ENCODE data around the gene ARHGEF4. TPM values are rescaled to one million over a fixed set of nuclear protein-coding genes. Genes with fewer than 3 reads are reported as not detected.
"Not testable (repeated sequence)": the region's sequence is repeated elsewhere in the genome, so short reads cannot be mapped to it uniquely, and the experiment has no call there.

ARHGEF4 gene
- total and polyA plus RNA-seq, 5 donors from 2014 or later = 0.22 to 1.7 (median 0.48) TPM; not detected in 1

- Mint-ChIP-seq H3K9me3 (no peaks in the 10 kb centered on the region), H3K4me1 (no peaks in the 10 kb centered on the region), H3K27me3 (peaks cover 6% of the 10 kb centered on the region), H3K4me3 (no peak overlapping the region), H3K27ac (no peak overlapping the region), H3K36me3 (no peaks in the 10 kb centered on the region)
- Histone ChIP-seq H3K27ac (ENCODE audit: insufficient read depth, low read length, poor library complexity, severe bottlenecking) (no peak overlapping the region), H3K9me3 (ENCODE audit: control insufficient read depth in 2 of 2, low read length in 2 of 2) (no peaks in the 10 kb centered on the region), H3K4me3 (ENCODE audit: low read depth, low read length) (no peak overlapping the region), H3K4me1 (ENCODE audit: control insufficient read depth, insufficient read depth, low read length, poor library complexity, severe bottlenecking) (no peaks in the 10 kb centered on the region), H3K27me3 (ENCODE audit: control insufficient read depth, insufficient read depth, low read length) (peaks cover 3% of the 10 kb centered on the region), H3K36me3 (ENCODE audit: control insufficient read depth, insufficient read depth, low read length) (no peaks in the 10 kb centered on the region)
- ATAC-seq (ENCODE audit: low read depth in 2 of 2) (no peak), DNase-seq (no peak)
Measured at GRCh38 chr2:130901061-130901460, 64.3 kb downstream of the ARHGEF4 start.

GRCh38 chr2:130901626-130902025 is 64.9 kb downstream of the ARHGEF4 start:
- H3K9me3 Mint-ChIP-seq; DNase-seq; H3K27ac ChIP-seq (ENCODE audit: insufficient read depth, low read length, poor library complexity, severe bottlenecking); H3K36me3 Mint-ChIP-seq; ATAC-seq (ENCODE audit: low read depth in 2 of 2); H3K36me3 ChIP-seq (ENCODE audit: control insufficient read depth, insufficient read depth, low read length); H3K4me1 ChIP-seq (ENCODE audit: control insufficient read depth, insufficient read depth, low read length, poor library complexity, severe bottlenecking); H3K4me1 Mint-ChIP-seq; H3K27me3 Mint-ChIP-seq; H3K27ac Mint-ChIP-seq; H3K4me3 Mint-ChIP-seq; H3K9me3 ChIP-seq (ENCODE audit: control insufficient read depth in 2 of 2, low read length in 2 of 2); H3K4me3 ChIP-seq (ENCODE audit: low read depth, low read length); H3K27me3 ChIP-seq (ENCODE audit: control insufficient read depth, insufficient read depth, low read length): not testable (repeated sequence)

- no peak overlapping the region for H3K4me3 Mint-ChIP-seq
- ATAC-seq (ENCODE audit: low read depth in 2 of 2) (no peak), DNase-seq (no peak)
- H3K36me3 Mint-ChIP-seq = no peaks in the 10 kb centered on the region
- no peaks in the 10 kb centered on the region for H3K4me1 Mint-ChIP-seq
- Histone ChIP-seq H3K4me1 (ENCODE audit: control insufficient read depth, insufficient read depth, low read length, poor library complexity, severe bottlenecking) (no peaks in the 10 kb centered on the region), H3K27me3 (ENCODE audit: control insufficient read depth, insufficient read depth, low read length) (peaks cover 3% of the 10 kb centered on the region), H3K36me3 (ENCODE audit: control insufficient read depth, insufficient read depth, low read length) (no peaks in the 10 kb centered on the region), H3K4me3 (ENCODE audit: low read depth, low read length) (no peak overlapping the region), H3K27ac (ENCODE audit: insufficient read depth, low read length, poor library complexity, severe bottlenecking) (no peak overlapping the region), H3K9me3 (ENCODE audit: control insufficient read depth in 2 of 2, low read length in 2 of 2) (no peaks in the 10 kb centered on the region)
- H3K9me3 Mint-ChIP-seq = peaks cover 0 to 5% (median 0%) of the 10 kb centered on the region in 7 donors
- peaks cover 11% of the 10 kb centered on the region for H3K27me3 Mint-ChIP-seq
- no peak overlapping the region for H3K27ac Mint-ChIP-seq
Measured at GRCh38 chr2:130908832-130909231, 72.1 kb downstream of the ARHGEF4 start.

GRCh38 chr2:130910931-130911330 is 74.2 kb downstream of the ARHGEF4 start:
- no peak for ATAC-seq (ENCODE audit: low read depth in 2 of 2)

GRCh38 chr2:130911482-130911881 is 74.8 kb downstream of the ARHGEF4 start:
- no peaks in the 10 kb centered on the region for H3K9me3 ChIP-seq (ENCODE audit: control insufficient read depth in 2 of 2, low read length in 2 of 2)
- H3K27me3 Mint-ChIP-seq = peaks cover 18% of the 10 kb centered on the region
- peaks cover 0 to 8% (median 0%) of the 10 kb centered on the region in 7 donors for H3K9me3 Mint-ChIP-seq
- no peak overlapping the region for H3K27ac Mint-ChIP-seq
- no peaks in the 10 kb centered on the region for H3K27me3 ChIP-seq (ENCODE audit: control insufficient read depth, insufficient read depth, low read length)
- no peak overlapping the region for H3K4me3 ChIP-seq (ENCODE audit: low read depth, low read length)
- H3K36me3 ChIP-seq (ENCODE audit: control insufficient read depth, insufficient read depth, low read length) = no peaks in the 10 kb centered on the region
- H3K4me3 Mint-ChIP-seq = no peak overlapping the region
- DNase-seq (no peak), ATAC-seq (ENCODE audit: low read depth in 2 of 2) (no peak)
- H3K36me3 Mint-ChIP-seq = no peaks in the 10 kb centered on the region
- H3K27ac ChIP-seq (ENCODE audit: insufficient read depth, low read length, poor library complexity, severe bottlenecking) = no peak overlapping the region
- no peaks in the 10 kb centered on the region for H3K4me1 ChIP-seq (ENCODE audit: control insufficient read depth, insufficient read depth, low read length, poor library complexity, severe bottlenecking)
- no peaks in the 10 kb centered on the region for H3K4me1 Mint-ChIP-seq

More at GRCh38 chr2:130910931-130911330, 74.2 kb downstream of the ARHGEF4 start:
- no peaks in the 10 kb centered on the region for H3K36me3 ChIP-seq (ENCODE audit: control insufficient read depth, insufficient read depth, low read length)
- H3K27me3 ChIP-seq (ENCODE audit: control insufficient read depth, insufficient read depth, low read length) = peaks cover under 1% of the 10 kb centered on the region
- H3K27ac ChIP-seq (ENCODE audit: insufficient read depth, low read length, poor library complexity, severe bottlenecking) = no peak overlapping the region
- H3K27ac Mint-ChIP-seq = no peak overlapping the region
- no peaks in the 10 kb centered on the region for H3K4me1 ChIP-seq (ENCODE audit: control insufficient read depth, insufficient read depth, low read length, poor library complexity, severe bottlenecking)
- H3K4me3 ChIP-seq (ENCODE audit: low read depth, low read length) = no peak overlapping the region
- DNase-seq = no peak
- H3K27me3 Mint-ChIP-seq = peaks cover 18% of the 10 kb centered on the region
- H3K4me3 Mint-ChIP-seq = no peak overlapping the region
- H3K9me3 ChIP-seq (ENCODE audit: control insufficient read depth in 2 of 2, low read length in 2 of 2) = no peaks in the 10 kb centered on the region
- peaks cover 0 to 8% (median 0%) of the 10 kb centered on the region in 7 donors for H3K9me3 Mint-ChIP-seq
- no peaks in the 10 kb centered on the region for H3K36me3 Mint-ChIP-seq
- no peaks in the 10 kb centered on the region for H3K4me1 Mint-ChIP-seq

GRCh38 chr2:130911996-130912395 is 75.3 kb downstream of the ARHGEF4 start:
- H3K36me3 ChIP-seq (ENCODE audit: control insufficient read depth, insufficient read depth, low read length) = no peaks in the 10 kb centered on the region
- ATAC-seq (ENCODE audit: low read depth in 2 of 2) (no peak), DNase-seq (no peak)
- Mint-ChIP-seq H3K4me3 (no peak overlapping the region), H3K36me3 (no peaks in the 10 kb centered on the region), H3K27ac (no peak overlapping the region), H3K9me3 (peaks cover 0 to 8% (median 0%) of the 10 kb centered on the region in 7 donors), H3K4me1 (no peaks in the 10 kb centered on the region), H3K27me3 (peaks cover 18% of the 10 kb centered on the region)
- H3K27me3 ChIP-seq (ENCODE audit: control insufficient read depth, insufficient read depth, low read length) = no peaks in the 10 kb centered on the region
- no peaks in the 10 kb centered on the region for H3K9me3 ChIP-seq (ENCODE audit: control insufficient read depth in 2 of 2, low read length in 2 of 2)
- no peaks in the 10 kb centered on the region for H3K4me1 ChIP-seq (ENCODE audit: control insufficient read depth, insufficient read depth, low read length, poor library complexity, severe bottlenecking)
- no peak overlapping the region for H3K27ac ChIP-seq (ENCODE audit: insufficient read depth, low read length, poor library complexity, severe bottlenecking)
- H3K4me3 ChIP-seq (ENCODE audit: low read depth, low read length) = no peak overlapping the region

GRCh38 chr2:130912471-130912870 is 75.8 kb downstream of the ARHGEF4 start:
- H3K27me3 Mint-ChIP-seq = peaks cover 18% of the 10 kb centered on the region

GRCh38 chr2:130913891-130914290 is 77.2 kb downstream of the ARHGEF4 start:
- ATAC-seq (ENCODE audit: low read depth in 2 of 2) = no peak
- Mint-ChIP-seq H3K9me3 (peaks cover 0 to 5% (median 0%) of the 10 kb centered on the region in 7 donors), H3K36me3 (no peaks in the 10 kb centered on the region), H3K27ac (no peak overlapping the region), H3K4me3 (no peak overlapping the region), H3K4me1 (no peaks in the 10 kb centered on the region), H3K27me3 (peaks cover 18% of the 10 kb centered on the region)
- H3K4me3 ChIP-seq (ENCODE audit: low read depth, low read length) = no peak overlapping the region
- no peaks in the 10 kb centered on the region for H3K4me1 ChIP-seq (ENCODE audit: control insufficient read depth, insufficient read depth, low read length, poor library complexity, severe bottlenecking)
- H3K36me3 ChIP-seq (ENCODE audit: control insufficient read depth, insufficient read depth, low read length) = no peaks in the 10 kb centered on the region
- no peaks in the 10 kb centered on the region for H3K9me3 ChIP-seq (ENCODE audit: control insufficient read depth in 2 of 2, low read length in 2 of 2)
- no peak overlapping the region for H3K27ac ChIP-seq (ENCODE audit: insufficient read depth, low read length, poor library complexity, severe bottlenecking)
- no peak for DNase-seq
- H3K27me3 ChIP-seq (ENCODE audit: control insufficient read depth, insufficient read depth, low read length) = no peaks in the 10 kb centered on the region

More at GRCh38 chr2:130912471-130912870, 75.8 kb downstream of the ARHGEF4 start:
- Histone ChIP-seq H3K27me3 (ENCODE audit: control insufficient read depth, insufficient read depth, low read length) (no peaks in the 10 kb centered on the region), H3K9me3 (ENCODE audit: control insufficient read depth in 2 of 2, low read length in 2 of 2) (no peaks in the 10 kb centered on the region), H3K4me1 (ENCODE audit: control insufficient read depth, insufficient read depth, low read length, poor library complexity, severe bottlenecking) (no peaks in the 10 kb centered on the region), H3K36me3 (ENCODE audit: control insufficient read depth, insufficient read depth, low read length) (no peaks in the 10 kb centered on the region), H3K27ac (ENCODE audit: insufficient read depth, low read length, poor library complexity, severe bottlenecking) (no peak overlapping the region), H3K4me3 (ENCODE audit: low read depth, low read length) (no peak overlapping the region)
- no peak for ATAC-seq (ENCODE audit: low read depth in 2 of 2)
- Mint-ChIP-seq H3K36me3 (no peaks in the 10 kb centered on the region), H3K4me3 (no peak overlapping the region), H3K27ac (no peak overlapping the region), H3K9me3 (peaks cover 0 to 8% (median 0%) of the 10 kb centered on the region in 7 donors), H3K4me1 (no peaks in the 10 kb centered on the region)
- DNase-seq = no peak
